Germinal center (tissue), 1 donor: ENCODE data around the gene ZNF407.
"Not testable (repeated sequence)": the region's sequence is repeated elsewhere in the genome, so short reads cannot be mapped to it uniquely, and the experiment has no call there.

Experiments used
- DNase-seq: peaks from one replicate; pipeline ENCODE4 v3.0.0; 2012; ENCODE audit warnings: mixed read lengths, low spot score

The ZNF407 gene

DNA sequence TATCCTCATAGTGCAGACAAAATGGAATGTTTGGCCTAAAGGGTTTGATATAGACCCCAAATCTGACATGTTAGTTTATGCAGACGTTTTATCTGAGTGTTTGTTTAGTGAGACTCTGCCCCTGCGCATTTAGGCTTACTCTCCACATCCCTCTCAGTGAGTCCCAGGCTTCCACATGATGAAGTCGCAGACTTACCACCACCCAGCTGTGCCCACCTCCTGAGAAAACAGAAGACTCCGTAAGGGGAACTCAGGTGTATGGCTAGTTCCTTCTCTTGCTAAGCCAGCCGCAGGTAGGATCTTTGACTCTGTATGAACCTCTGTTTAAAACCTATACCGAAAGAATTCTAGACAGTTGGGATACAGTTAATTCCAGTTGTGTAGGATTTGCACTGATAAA lies 338.7 kb downstream of the ZNF407 start:
- DNase-seq, result no peak

GRCh38 chr18:74937291-74937690 lies 339.6 kb downstream of the ZNF407 start:
- no peak for DNase-seq

GRCh38 chr18:74940856-74941255 lies 343.2 kb downstream of the ZNF407 start:
- no peak for DNase-seq

DNA sequence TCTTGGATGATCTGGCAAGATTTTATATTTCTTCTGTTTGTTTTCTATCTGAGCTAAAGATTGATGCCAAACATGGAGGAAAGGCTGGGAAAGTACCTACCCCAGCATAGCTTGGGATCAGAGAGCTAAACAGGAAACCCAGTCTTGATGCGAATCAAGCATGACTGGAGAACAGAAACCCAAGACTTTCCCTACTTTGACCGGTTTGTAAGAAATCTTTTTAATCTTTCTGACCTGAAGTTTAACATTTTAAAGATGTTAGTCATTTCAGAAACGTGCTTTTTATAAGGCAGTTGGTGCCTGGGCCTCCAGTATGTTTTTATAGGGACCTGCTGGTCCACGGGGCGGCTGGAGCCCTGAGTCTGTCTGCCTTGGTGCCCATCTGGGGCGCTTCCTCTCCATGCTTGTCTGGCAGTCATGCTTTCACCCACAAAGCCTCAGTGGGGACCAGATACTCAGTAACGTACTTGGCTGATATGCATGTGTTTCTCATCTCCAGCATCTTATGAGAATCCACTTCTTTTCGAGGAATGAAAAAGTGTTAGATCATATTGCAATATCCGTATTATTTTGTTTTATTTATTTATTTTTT lies 344.7 kb downstream of the ZNF407 start:
- peak; percentile 5 for DNase-seq

DNA sequence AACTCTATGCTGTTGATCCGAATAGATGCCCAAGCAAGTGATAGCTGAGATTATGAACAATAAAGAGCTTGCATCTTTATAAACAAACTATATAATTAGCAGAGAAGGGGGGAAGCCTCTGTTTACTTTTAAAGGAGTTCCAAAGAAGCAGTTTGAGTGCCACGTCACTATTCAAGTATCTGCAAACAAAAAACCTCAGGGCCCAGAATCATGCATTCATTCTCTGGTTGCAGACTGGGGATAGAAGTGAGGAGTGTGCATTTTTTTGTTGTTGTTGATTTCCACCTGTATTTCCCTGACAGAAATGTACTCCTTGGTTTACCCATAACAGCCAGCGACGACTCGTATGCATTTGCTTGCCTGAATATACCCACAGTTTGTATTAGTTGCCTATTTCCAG lies 347.0 kb downstream of the ZNF407 start:
- no peak for DNase-seq

- no peak for DNase-seq
Observed at GRCh38 chr18:74945774-74946545, 348.3 kb downstream of the ZNF407 start.

DNA sequence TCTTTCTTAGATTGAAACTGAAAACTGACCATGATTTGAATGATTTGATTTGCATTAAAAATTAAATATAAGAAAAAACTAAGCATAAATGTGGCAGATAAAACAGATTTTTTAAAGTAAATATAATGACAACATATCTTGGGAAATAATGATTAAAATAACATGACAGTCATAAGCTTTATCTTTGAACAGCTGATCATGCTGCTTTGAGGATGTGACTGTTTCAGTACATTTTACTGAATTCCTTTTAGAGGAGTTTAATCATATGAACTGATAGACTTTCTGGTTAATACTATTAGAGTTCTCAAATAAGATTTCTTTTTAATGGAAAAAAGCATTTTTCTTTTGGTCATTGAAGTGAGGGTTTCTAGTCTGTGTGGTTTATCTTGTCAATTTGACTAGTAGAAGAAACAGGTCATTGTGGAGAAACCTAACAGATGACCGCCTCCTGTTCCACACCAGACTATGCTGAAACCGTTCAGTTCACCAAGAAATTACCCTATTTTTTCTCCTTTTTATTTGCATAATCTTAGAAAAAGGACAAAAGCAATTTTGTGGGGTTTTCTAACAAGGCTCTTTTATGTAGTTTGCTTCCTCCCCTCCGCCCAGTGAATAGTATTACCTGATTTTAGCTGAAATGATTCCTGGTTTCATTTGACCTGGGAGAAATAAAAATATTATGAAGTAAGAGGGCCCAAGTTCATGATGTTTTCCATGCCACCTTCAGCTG lies 349.1 kb downstream of the ZNF407 start:
- DNase-seq, result no peak

GRCh38 chr18:74947417-74947816 lies 349.7 kb downstream of the ZNF407 start:
- no peak for DNase-seq

- DNase-seq, result no peak
Observed at GRCh38 chr18:74947875-74948274, 350.2 kb downstream of the ZNF407 start.

GRCh38 chr18:74949611-74950010 lies 351.9 kb downstream of the ZNF407 start:
- DNase-seq, result no peak

- no peak for DNase-seq
Observed at GRCh38 chr18:74950479-74950878, 352.8 kb downstream of the ZNF407 start.

DNA sequence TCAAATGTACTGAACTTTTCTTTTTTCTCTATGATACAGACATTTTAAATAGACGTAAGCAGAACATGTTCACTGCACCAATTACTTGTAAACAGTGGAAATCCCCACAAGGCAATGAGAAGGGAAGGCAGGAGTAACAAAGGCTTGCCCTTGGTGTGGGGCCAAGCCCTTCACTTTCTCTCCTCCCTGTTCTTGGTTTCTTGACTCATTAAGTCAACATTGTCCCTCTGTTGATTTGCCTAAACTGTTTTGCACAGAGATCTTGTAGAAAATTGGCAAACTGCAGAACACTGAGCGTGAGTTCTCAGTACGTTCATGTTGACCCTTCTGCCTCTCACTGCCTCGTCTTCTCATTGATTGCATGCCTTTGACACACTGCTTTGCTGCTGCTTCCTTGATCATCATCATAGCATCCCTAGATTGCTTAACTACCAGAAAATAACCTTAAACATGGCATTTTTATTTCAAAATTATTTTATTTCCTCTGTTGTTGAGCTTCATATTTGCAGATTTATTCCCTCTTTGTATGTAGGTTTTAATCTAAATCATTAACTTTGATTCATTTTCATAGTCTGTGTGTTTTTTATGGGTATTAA lies 353.6 kb downstream of the ZNF407 start:
- no peak for DNase-seq

- DNase-seq, result no peak
Observed at GRCh38 chr18:74957588-74958224, 360.0 kb downstream of the ZNF407 start.

GRCh38 chr18:74959216-74959615 lies 361.5 kb downstream of the ZNF407 start:
- DNase-seq, result no peak

DNA sequence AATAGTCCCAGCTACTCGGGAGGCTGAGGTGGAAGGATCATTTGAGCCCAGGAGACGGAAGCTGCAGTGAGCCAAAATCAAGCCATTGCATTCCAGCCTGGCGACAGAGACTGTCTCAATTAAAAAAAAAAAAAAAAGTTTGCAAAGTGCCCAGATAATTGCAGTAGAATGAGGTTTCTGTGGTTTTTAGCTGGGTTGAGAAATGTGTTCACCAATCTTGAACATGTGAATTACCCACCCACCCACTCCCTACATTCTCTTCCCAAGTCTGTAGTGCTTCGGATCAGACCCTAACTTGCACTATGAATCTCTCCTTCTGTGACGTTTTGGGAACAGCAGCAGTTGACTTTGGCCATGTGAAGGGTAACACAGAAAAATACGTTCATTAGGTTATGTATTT lies 363.9 kb downstream of the ZNF407 start:
- no peak for DNase-seq

DNA sequence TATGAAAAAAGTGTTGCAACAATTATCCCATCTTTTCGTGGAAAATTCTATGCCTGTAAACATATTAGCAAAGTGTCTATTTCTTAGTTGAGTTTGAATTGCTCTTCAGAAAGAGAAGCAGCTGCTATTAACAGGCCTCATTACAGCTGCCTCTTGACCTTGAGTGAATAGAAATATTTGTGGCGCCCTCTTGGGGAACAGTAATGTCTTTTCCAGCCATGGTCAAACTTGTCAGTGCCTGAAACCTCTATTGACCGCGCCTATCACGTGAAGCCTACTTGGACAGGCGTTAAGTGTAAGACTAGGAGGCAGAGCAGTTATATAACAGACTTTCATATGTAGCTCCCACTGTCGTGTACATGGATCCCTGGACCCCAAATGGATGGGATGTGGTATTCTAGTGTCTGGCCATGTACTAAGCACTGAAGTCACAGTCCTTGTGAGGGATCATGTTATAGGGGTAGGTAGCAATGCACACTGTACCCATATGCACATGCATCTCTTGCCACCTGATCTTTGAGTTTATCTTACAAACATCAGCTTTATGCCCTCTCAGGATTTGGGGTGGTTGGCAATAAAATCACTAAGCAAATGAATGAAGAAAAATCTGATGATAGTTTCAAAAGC lies 366.3 kb downstream of the ZNF407 start:
- DNase-seq, result no peak

DNA sequence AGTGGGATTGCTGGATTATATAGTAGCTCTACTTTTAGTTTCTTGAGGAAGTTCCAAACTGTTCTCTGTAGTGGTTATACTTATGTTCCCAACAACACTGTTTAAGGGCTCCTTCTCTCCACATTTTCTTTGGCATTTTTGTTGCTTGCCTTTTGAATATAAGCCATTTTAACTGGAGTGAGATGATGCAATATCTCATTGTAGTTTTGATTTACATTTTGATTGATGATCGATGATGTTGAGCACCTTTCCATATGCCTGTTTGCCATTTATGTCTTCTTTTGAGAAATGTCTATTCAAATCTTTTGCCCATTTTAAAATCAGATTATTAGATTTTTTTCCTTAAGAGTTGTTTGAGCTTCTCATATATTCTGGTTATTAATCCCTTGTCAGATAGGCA lies 368.0 kb downstream of the ZNF407 start:
- no peak for DNase-seq

DNA sequence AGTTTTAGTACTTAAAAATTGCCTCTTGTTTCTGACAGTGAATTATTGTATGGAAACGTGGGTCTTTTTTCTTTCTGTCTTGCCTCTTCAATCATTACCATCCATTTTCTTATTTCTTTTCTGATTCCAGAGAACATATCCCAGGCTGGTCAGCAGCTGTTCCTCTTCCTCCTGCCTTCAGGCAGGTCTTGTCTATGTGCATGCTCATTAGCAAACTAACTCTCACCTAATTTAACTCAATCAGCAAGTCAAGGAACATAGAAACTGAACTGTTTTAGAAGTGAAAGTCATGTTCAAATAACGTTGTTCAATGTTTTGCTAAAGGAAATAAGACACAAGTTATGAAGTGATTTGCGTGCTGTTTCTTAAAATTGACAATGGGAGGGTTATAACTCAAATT lies 369.8 kb downstream of the ZNF407 start:
- no peak for DNase-seq

DNA sequence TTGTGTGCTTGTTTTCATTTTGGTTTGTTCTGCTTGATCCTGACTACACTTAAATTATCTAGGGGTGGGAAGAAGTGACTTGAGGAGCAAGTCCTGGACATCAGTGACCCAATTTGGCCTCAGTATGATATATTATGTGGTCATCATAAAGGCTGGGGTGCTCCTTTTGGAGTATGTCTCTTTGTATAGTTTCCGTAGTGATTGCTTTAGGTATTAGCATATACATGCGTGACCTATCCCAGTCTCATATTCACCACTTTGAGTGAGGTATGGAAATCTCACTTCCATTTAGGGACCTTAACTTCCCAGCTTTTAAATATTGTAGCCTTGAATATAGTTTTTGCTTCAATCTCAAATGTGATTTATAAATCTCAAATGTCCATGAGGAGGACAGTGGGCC lies 370.3 kb downstream of the ZNF407 start:
- DNase-seq, result no peak

DNA sequence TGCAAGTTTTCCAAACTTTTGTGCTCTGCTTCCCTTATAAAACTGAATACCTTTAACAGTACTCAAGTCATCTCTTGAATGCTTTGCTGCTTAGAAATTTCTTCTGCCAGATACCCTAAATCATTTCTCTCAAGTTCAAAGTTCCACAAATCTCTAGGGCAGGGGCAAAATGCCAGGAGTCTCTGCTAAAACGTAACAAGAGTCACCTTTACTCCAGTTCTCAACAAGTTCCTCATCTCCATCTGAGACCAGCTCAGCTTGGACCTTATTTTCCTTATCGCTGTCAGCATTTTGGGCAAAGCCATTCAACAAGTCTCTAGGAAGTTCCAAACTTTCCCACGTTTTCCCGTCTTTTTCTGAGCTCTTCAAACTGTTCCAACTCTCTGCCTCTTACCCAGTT lies 373.7 kb downstream of the ZNF407 start:
- not testable (repeated sequence) for DNase-seq

DNA sequence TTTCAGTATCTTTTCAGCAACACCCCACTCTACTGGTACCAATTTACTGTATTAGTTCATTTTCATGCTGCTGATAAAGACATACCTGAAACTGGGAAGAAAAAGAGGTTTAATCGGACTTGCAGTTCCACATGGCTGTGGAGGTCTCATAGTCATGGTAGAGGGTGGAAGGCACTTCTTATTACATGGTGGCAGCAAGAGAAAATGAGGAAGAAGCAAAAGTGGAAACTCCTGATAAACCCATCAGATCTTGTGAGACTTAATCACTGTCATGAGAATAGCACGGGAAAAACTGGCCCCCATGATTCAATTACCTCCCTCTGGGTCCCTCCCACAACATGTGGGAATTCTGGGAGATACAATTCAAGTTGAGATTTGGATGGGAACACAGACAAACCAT lies 374.1 kb downstream of the ZNF407 start:
- not testable (repeated sequence) for DNase-seq

DNA sequence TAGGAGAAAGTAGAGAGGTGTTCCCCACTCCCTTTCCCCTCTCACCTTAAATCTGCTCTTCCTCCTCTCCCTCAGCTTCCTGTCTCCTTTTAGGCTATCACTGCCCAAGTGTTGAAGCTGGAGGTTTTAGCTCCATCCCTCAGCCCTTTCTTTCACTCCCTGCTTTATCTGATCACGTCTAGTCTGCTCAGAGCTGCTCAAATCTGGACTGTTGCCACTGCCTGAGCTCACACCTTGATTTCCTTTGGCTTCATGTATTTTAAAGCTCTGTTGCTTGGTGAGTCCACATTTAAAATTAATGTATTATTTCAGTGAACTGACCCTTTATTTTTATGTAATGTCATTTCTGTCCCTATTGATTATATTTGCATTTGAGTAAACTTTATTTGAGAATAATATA lies 374.7 kb downstream of the ZNF407 start:
- no peak for DNase-seq
